ENCODE measurements around the gene SQOR. TPM values are rescaled to one million over a fixed set of nuclear protein-coding genes. Genes with fewer than 3 reads are reported as not detected.

Gene SQOR
- total and polyA plus RNA-seq, 3 experiments from 2014 or later = 95.8 to 105 (median 98.3) TPM

GRCh38 chr15:45728641-45729040, 93.8 kb downstream of the SQOR start:
- Histone ChIP-seq H3K27me3 (ENCODE audit: insufficient read depth, low read length, poor library complexity, severe bottlenecking) (no peaks in the 10 kb centered on the region), H3K4me1 (ENCODE audit: insufficient read depth, low read length) (no peaks in the 10 kb centered on the region), H3K4me3 (ENCODE audit: low read length) (no peak overlapping the region), H3K9me3 (ENCODE audit: low read length) (no peaks in the 10 kb centered on the region), H3K36me3 (ENCODE audit: insufficient read depth, low read length) (no peaks in the 10 kb centered on the region), H3K27ac (ENCODE audit: low read depth, low read length) (no peak overlapping the region)
- no peak overlapping the region for H3K27ac Mint-ChIP-seq
- ChIA-PET CTCF (interaction anchor here (1.0 kb wide), 1 partner anchor 23 kb away, joined by 3 read pairs; no protein-coding TSS in a partner anchor), POLR2A (no interaction called here)
- no peaks in the 10 kb centered on the region for H3K9me3 Mint-ChIP-seq
- H3K36me3 Mint-ChIP-seq = no peaks in the 10 kb centered on the region
- peaks cover 8 to 63% of the 10 kb centered on the region in 2 donors for H3K27me3 Mint-ChIP-seq
- H3K4me3 Mint-ChIP-seq = no peak overlapping the region
- H3K4me1 Mint-ChIP-seq = no peaks in the 10 kb centered on the region
- DNase-seq = no peak

GRCh38 chr15:45729141-45729540, 94.3 kb downstream of the SQOR start:
- Mint-ChIP-seq H3K4me1 (no peaks in the 10 kb centered on the region), H3K27ac (no peak overlapping the region), H3K27me3 (peaks cover 8 to 67% of the 10 kb centered on the region in 2 donors), H3K4me3 (no peak overlapping the region), H3K9me3 (no peaks in the 10 kb centered on the region), H3K36me3 (no peaks in the 10 kb centered on the region)
- Histone ChIP-seq H3K4me1 (ENCODE audit: insufficient read depth, low read length) (no peaks in the 10 kb centered on the region), H3K27ac (ENCODE audit: low read depth, low read length) (no peak overlapping the region), H3K36me3 (ENCODE audit: insufficient read depth, low read length) (no peaks in the 10 kb centered on the region), H3K9me3 (ENCODE audit: low read length) (no peaks in the 10 kb centered on the region), H3K27me3 (ENCODE audit: insufficient read depth, low read length, poor library complexity, severe bottlenecking) (no peaks in the 10 kb centered on the region), H3K4me3 (ENCODE audit: low read length) (no peak overlapping the region)
- CTCF ChIA-PET = no interaction called here
- POLR2A ChIA-PET = no interaction called here
- DNase-seq = no peak

GRCh38 chr15:45731343-45731742, 96.5 kb downstream of the SQOR start:
- H3K9me3 ChIP-seq (ENCODE audit: low read length) = no peaks in the 10 kb centered on the region
- H3K27ac Mint-ChIP-seq = no peak overlapping the region
- H3K27me3 ChIP-seq (ENCODE audit: insufficient read depth, low read length, poor library complexity, severe bottlenecking) = no peaks in the 10 kb centered on the region
- no peak overlapping the region for H3K27ac ChIP-seq (ENCODE audit: low read depth, low read length)
- no peak overlapping the region for H3K4me3 Mint-ChIP-seq
- POLR2A ChIA-PET = no interaction called here
- H3K36me3 Mint-ChIP-seq = no peaks in the 10 kb centered on the region
- H3K4me1 Mint-ChIP-seq = no peaks in the 10 kb centered on the region
- no peak for DNase-seq
- no peaks in the 10 kb centered on the region for H3K9me3 Mint-ChIP-seq
- CTCF ChIA-PET = interaction anchor here (1.6 kb wide), 1 partner anchor 16 kb away, joined by 4 read pairs; no protein-coding TSS in a partner anchor
- peaks cover 13 to 80% of the 10 kb centered on the region in 2 donors for H3K27me3 Mint-ChIP-seq
- H3K4me3 ChIP-seq (ENCODE audit: low read length) = no peak overlapping the region
- H3K4me1 ChIP-seq (ENCODE audit: insufficient read depth, low read length) = no peaks in the 10 kb centered on the region
- no peaks in the 10 kb centered on the region for H3K36me3 ChIP-seq (ENCODE audit: insufficient read depth, low read length)

- CTCF ChIA-PET = interaction anchor here (1.6 kb wide), 1 partner anchor 15 kb away, joined by 4 read pairs; no protein-coding TSS in a partner anchor
Observed at GRCh38 chr15:45732662-45733061, 97.8 kb downstream of the SQOR start.

DNA sequence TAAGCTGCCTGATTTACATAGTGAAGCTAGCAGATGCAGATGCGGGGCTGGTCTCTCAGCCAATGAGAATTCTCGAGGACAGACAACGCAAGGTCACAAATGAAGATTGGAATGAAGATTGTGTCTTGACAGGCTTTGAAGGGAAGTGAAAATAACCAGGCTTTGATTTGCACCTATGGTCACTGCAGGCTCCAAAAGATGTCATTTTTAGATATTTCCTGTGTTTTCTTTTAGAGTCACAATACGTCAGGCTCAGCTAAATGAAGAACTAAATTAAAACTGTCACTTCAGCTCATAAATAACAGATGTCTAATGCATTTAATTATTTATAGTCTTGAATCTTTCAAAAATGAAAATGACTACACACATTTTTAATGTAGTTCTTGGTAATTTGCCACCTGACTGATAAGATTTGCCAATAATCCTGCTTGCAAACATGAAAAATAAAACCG, 99.5 kb downstream of the SQOR start:
- H3K27me3 ChIP-seq (ENCODE audit: insufficient read depth, low read length, poor library complexity, severe bottlenecking) = no peaks in the 10 kb centered on the region
- no peak overlapping the region for H3K4me3 ChIP-seq (ENCODE audit: low read length)
- Mint-ChIP-seq H3K4me1 (no peaks in the 10 kb centered on the region), H3K36me3 (no peaks in the 10 kb centered on the region), H3K27ac (no peak overlapping the region), H3K4me3 (no peak overlapping the region), H3K9me3 (no peaks in the 10 kb centered on the region), H3K27me3 (peaks cover 13 to 75% of the 10 kb centered on the region in 2 donors)
- no peak overlapping the region for H3K27ac ChIP-seq (ENCODE audit: low read depth, low read length)
- DNase-seq = no peak
- CTCF ChIA-PET = no interaction called here
- H3K36me3 ChIP-seq (ENCODE audit: insufficient read depth, low read length) = no peaks in the 10 kb centered on the region
- POLR2A ChIA-PET = no interaction called here
- H3K9me3 ChIP-seq (ENCODE audit: low read length) = no peaks in the 10 kb centered on the region
- H3K4me1 ChIP-seq (ENCODE audit: insufficient read depth, low read length) = no peaks in the 10 kb centered on the region

More at GRCh38 chr15:45732662-45733061, 97.8 kb downstream of the SQOR start:
- Mint-ChIP-seq H3K27me3 (peaks cover 11 to 74% of the 10 kb centered on the region in 2 donors), H3K4me3 (no peak overlapping the region), H3K36me3 (no peaks in the 10 kb centered on the region), H3K27ac (no peak overlapping the region), H3K4me1 (no peaks in the 10 kb centered on the region), H3K9me3 (no peaks in the 10 kb centered on the region)
- no peaks in the 10 kb centered on the region for H3K27me3 ChIP-seq (ENCODE audit: insufficient read depth, low read length, poor library complexity, severe bottlenecking)
- H3K27ac ChIP-seq (ENCODE audit: low read depth, low read length) = no peak overlapping the region
- no peaks in the 10 kb centered on the region for H3K9me3 ChIP-seq (ENCODE audit: low read length)
- H3K4me1 ChIP-seq (ENCODE audit: insufficient read depth, low read length) = no peaks in the 10 kb centered on the region
- no peak overlapping the region for H3K4me3 ChIP-seq (ENCODE audit: low read length)
- POLR2A ChIA-PET = no interaction called here
- DNase-seq = no peak
- H3K36me3 ChIP-seq (ENCODE audit: insufficient read depth, low read length) = no peaks in the 10 kb centered on the region

Other genes with a start within 250 kb of the SQOR start
- gene SLC30A4, start 112.3 kb upstream of the SQOR start, total RNA-seq = 1 to 10 TPM; 3.1 to 3.3 TPM
- gene SLC30A4, start 112.3 kb upstream of the SQOR start, polyA plus RNA-seq = 3.1 TPM
- gene BLOC1S6, start 47.6 kb upstream of the SQOR start, total RNA-seq = 10 to 100 TPM; 50.9 to 56.7 TPM
- gene BLOC1S6, start 47.6 kb upstream of the SQOR start, polyA plus RNA-seq = 50.0 TPM

All from CD8-positive, alpha-beta memory T cell (primary cell).